Type B pancreatic cell (in vitro differentiated cells): Measurements from ENCODE around the gene THSD8. TPM values are rescaled to one million over a fixed set of nuclear protein-coding genes. Genes with fewer than 3 reads are reported as not detected.

ENCODE experiments used
- DNase-seq: peaks from one replicate; pipeline ENCODE4 v3.0.0; 2021; ENCODE audit warnings: mixed read lengths; ENCODE audit not compliant: unreplicated experiment; ENCODE audit errors: extremely low spot score
- H3K27ac Mint-ChIP-seq: 2 replicates; pipeline ENCODE4 v1.8.0; 2021; ENCODE audit warnings: mild to moderate bottlenecking, mixed read lengths
- H3K27me3 Mint-ChIP-seq: 2 replicates; pipeline ENCODE4 v1.8.0; 2021; ENCODE audit warnings: mixed read lengths
- H3K36me3 Mint-ChIP-seq: 2 replicates; pipeline ENCODE4 v1.8.0; 2021; ENCODE audit warnings: mixed read lengths
- H3K4me1 Mint-ChIP-seq: one replicate; pipeline ENCODE4 v1.8.0; 2021; ENCODE audit warnings: mixed read lengths; ENCODE audit not compliant: unreplicated experiment
- H3K4me3 Mint-ChIP-seq: 2 replicates; pipeline ENCODE4 v1.8.0; 2021; ENCODE audit warnings: mild to moderate bottlenecking, mixed read lengths
- H3K9me3 Mint-ChIP-seq: 2 replicates; pipeline ENCODE4 v1.8.0; 2021; ENCODE audit warnings: mixed read lengths
- CTCF ChIP-seq: fragments of 200-600 bp; sonication (generic); conservative IDR thresholded peaks from 2 replicates; pipeline ENCODE4 v1.5.0; 2021; ENCODE audit warnings: antibody characterized with exemption, mild to moderate bottlenecking
- total RNA-seq: library from RNA; stranded (reverse); gene quantifications from 2 replicates; pipeline ENCODE4 v1.2.1, GENCODE V29; 2021; ENCODE audit warnings: low replicate concordance

Gene THSD8
- total RNA-seq, 1 donor from 2014 or later = 19.4 TPM

GRCh38 chr19:12778017-12778904 is 23.6 kb upstream of the THSD8 start:
- peak overlapping the region; percentile 89 for H3K4me3 Mint-ChIP-seq
- H3K9me3 Mint-ChIP-seq = no peaks in the 10 kb centered on the region
- no peak for DNase-seq
- peaks cover 5% of the 10 kb centered on the region for H3K27me3 Mint-ChIP-seq
- TF ChIP-seq CTCF = no peak
- peak overlapping the region; percentile 66 for H3K27ac Mint-ChIP-seq
- H3K4me1 Mint-ChIP-seq = peaks cover 23% of the 10 kb centered on the region
- H3K36me3 Mint-ChIP-seq = no peaks in the 10 kb centered on the region

DNA sequence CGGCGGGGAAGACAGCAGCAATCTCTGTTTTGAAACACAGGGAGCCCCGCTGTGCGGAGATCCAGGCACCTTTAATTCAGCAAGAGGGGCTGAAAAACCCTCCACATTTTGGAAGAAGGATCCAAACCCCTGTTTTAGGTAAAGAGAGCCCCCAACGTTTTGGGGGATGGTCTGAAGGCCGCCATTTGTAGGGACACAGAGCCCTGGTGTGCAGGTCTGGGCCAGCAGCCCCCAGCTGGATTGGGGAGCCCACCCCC is 23.0 kb upstream of the THSD8 start:
- H3K9me3 Mint-ChIP-seq = no peaks in the 10 kb centered on the region
- H3K36me3 Mint-ChIP-seq = no peaks in the 10 kb centered on the region
- H3K27me3 Mint-ChIP-seq = peaks cover 5% of the 10 kb centered on the region
- H3K4me3 Mint-ChIP-seq = peak overlapping the region; percentile 89
- no peak for TF ChIP-seq CTCF
- H3K4me1 Mint-ChIP-seq = peaks cover 20% of the 10 kb centered on the region
- H3K27ac Mint-ChIP-seq = peak overlapping the region; percentile 66
- no peak for DNase-seq

DNA sequence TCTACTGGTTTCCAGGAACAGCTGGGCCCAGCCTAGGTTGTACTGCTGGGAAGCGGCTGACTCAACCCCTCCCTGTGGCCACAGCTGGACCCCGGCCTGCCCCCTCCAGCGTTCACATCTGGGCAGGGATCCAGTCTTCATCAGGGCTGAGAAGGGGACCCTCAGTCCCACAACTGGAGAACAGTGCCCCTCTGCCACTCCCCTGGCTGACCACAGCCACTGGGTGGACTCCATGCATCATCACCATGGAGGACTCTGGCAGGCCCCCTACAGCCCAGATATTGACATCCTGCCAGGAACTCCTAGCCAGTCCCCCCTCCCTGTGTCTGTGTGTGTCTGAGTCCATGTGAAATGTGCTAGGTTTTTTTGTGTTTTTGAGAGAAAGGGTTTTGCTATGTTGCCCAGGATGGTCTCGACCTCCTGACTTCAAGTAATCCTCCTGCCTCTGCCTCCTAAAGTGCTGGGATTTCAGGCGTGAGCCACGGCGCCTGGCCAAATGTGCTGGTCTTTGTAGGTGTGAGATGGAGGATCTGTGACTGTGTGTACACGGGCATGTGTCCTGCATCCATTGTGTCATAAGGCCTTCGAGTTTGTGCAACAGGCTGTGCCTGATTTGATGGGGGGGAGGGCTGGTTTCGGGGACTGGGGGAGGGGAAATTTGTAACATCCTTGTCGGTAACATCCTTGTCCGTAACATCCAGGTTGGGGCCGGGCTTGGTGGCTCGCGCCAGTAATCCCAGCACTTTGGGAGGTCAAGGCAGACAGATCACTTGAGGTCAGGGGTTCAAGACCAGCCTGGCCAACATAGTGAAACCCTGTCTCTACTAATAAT is 22.5 kb upstream of the THSD8 start:
- Mint-ChIP-seq H3K36me3 (no peaks in the 10 kb centered on the region), H3K27ac (peak overlapping the region; percentile 68), H3K27me3 (peaks cover 5% of the 10 kb centered on the region), H3K9me3 (no peaks in the 10 kb centered on the region), H3K4me3 (peak overlapping the region; percentile 73), H3K4me1 (peaks cover 20% of the 10 kb centered on the region)
- no peak for TF ChIP-seq CTCF
- no peak for DNase-seq

- H3K4me1 Mint-ChIP-seq = peaks cover 20% of the 10 kb centered on the region
- DNase-seq = no peak
- TF ChIP-seq CTCF = no peak
- peak overlapping the region; percentile 94 for H3K27ac Mint-ChIP-seq
- no peaks in the 10 kb centered on the region for H3K9me3 Mint-ChIP-seq
- H3K27me3 Mint-ChIP-seq = peaks cover 5% of the 10 kb centered on the region
- H3K36me3 Mint-ChIP-seq = no peaks in the 10 kb centered on the region
- peak overlapping the region; percentile 97 for H3K4me3 Mint-ChIP-seq
Observed at GRCh38 chr19:12782174-12782423, 19.8 kb upstream of the THSD8 start.

DNA sequence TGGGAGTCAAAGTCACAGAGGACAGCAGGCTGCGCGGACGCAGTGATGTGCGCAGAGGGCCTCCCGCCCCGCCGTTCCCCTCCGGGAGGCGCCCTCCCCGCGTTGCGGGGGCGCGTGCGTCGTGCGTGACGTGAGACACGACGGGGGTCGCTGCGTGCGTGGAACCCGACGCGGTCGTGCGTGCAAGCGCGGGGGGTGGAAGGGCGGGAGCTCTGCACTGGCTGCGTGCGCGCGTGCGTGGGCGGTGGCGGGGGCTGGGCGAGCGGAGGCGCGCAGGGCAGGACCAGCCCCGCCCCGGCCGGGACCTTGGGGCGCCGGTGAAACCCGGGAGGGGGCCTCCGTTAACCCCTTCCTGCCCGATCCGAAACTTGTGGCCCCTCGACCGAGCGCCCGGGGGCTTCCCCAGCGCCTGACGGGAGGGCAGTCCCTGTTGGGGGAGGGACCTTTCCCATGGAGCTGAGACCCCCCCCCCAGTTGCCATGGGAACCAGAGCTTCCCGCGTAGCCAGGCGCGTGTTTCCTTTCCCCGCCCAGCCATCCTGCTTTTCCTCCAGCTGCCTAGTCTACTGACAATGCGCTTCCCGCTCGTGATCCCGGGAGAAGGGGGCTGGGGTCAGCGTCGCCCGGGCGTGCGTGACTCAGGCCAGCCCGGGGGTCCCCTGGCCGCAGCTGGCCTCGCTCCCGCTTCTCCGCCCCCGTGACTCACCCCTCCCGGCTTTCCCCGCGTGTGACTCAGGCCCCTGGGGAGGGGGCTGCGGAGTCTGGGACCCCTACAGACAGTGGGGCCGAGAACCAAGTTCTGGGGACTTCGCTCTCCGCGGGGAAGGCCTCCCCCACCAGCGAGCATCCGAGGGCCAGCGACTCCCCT is 19.2 kb upstream of the THSD8 start:
- Mint-ChIP-seq H3K9me3 (no peaks in the 10 kb centered on the region), H3K27ac (peak overlapping the region; percentile 94), H3K4me3 (peak overlapping the region; percentile 97), H3K36me3 (no peaks in the 10 kb centered on the region), H3K27me3 (peaks cover 5% of the 10 kb centered on the region), H3K4me1 (peaks cover 20% of the 10 kb centered on the region)
- TF ChIP-seq CTCF = peak; percentile 16
- DNase-seq = no peak
